ENCODE data around the gene SHISAL2A. TPM values are rescaled to one million over a fixed set of nuclear protein-coding genes. Genes with fewer than 3 reads are reported as not detected.

The SHISAL2A gene
- total RNA-seq, 1 donor from 2014 or later = not detected

DNA sequence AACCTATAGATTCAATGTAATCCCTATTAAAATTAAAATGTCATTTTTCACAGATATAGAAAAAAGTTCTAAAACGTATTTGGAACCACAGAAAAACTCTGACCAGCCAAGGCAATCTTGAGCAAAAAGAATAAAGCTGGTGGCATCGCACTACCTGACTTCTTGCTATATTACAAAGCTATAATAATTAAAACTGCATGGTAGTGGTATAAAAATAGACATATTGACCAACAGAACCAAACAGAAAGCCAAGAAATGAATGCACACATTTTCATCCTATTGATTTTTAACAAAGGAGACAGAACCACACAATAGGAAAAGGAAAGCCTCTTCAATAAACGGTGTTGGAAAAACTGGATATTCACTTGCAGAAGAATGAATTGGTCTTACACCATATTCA is 9.2 kb upstream of the SHISAL2A start:
- TF ChIP-seq, protein P1, sequence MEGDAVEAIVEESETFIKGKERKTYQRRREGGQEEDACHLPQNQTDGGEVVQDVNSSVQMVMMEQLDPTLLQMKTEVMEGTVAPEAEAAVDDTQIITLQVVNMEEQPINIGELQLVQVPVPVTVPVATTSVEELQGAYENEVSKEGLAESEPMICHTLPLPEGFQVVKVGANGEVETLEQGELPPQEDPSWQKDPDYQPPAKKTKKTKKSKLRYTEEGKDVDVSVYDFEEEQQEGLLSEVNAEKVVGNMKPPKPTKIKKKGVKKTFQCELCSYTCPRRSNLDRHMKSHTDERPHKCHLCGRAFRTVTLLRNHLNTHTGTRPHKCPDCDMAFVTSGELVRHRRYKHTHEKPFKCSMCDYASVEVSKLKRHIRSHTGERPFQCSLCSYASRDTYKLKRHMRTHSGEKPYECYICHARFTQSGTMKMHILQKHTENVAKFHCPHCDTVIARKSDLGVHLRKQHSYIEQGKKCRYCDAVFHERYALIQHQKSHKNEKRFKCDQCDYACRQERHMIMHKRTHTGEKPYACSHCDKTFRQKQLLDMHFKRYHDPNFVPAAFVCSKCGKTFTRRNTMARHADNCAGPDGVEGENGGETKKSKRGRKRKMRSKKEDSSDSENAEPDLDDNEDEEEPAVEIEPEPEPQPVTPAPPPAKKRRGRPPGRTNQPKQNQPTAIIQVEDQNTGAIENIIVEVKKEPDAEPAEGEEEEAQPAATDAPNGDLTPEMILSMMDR (IDR thresholded peaks at IDR 0.05; ENCODE audit: insufficient read depth, low read length, severe bottlenecking) = no peak
- FAIRE-seq (no peak), DNase-seq (ENCODE audit: low read depth) (no peak)
- Histone ChIP-seq H3K27me3 (ENCODE audit: control insufficient read depth, insufficient read depth, low read length) (no peaks in the 10 kb centered on the region), H3K4me3 (ENCODE audit: low read depth, low read length) (no peak overlapping the region), H3K36me3 (ENCODE audit: control insufficient read depth, insufficient read depth, low read length) (no peaks in the 10 kb centered on the region)

DNA sequence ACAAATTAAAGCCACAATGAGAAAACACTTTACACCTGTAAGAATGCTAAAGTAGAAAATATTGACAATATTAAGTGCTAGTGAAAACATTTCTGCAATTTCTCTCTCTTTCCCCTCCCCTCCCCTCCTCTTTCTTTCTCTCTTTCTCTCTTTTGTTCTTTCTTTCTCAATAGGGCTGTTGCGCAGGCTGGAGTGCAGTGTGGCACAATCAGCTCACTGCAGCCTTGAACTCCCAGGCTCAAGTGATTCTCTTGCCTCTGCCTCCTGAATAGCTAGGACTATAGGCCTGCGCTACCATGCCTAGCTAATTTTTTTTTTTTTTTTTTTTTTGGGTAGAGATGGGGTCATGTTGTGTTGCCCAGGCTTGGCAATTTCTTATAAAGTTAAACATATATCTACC is 5.9 kb upstream of the SHISAL2A start:
- Histone ChIP-seq H3K36me3 (ENCODE audit: control insufficient read depth, insufficient read depth, low read length) (no peaks in the 10 kb centered on the region), H3K4me3 (ENCODE audit: low read depth, low read length) (no peak overlapping the region), H3K27me3 (ENCODE audit: control insufficient read depth, insufficient read depth, low read length) (no peaks in the 10 kb centered on the region)
- FAIRE-seq = no peak
- DNase-seq (ENCODE audit: low read depth) = no peak
- TF ChIP-seq, protein P1 (IDR thresholded peaks at IDR 0.05; ENCODE audit: insufficient read depth, low read length, severe bottlenecking) = no peak

DNA sequence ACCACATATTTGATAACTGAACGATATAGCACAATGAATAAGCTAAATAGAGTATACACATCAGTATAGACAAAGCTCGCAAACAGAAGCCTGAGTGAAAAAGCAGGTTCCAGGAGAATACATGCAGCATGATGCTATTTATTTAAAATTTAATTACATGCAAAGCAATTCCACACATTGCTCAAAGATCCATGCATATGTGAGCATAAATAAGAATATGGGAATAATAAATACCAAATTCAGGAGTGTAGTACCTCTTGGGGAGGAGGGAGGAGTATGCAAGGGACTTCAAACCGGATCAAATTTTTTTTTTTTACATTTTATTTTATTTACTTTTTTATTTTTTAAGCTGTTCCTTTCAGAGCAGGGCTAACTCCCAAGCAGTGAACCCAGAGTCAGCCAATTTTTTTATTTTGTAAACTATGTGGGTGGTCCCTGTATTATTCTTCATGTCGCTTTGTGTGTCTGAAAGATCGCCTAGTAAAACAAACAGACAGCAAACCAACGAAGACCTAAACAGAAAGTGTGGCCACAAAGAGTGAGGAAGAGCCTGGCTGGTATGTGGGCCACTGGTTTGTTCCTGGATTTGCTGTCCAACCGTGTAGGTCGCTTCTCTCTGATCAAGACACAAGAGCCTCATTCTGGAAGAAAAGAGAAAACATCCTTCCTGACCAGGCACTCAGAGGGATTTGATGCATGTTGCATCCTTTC is 4.2 kb upstream of the SHISAL2A start:
- DNase-seq (ENCODE audit: low read depth) (no peak), FAIRE-seq (no peak)
- Histone ChIP-seq H3K4me3 (ENCODE audit: low read depth, low read length) (no peak overlapping the region), H3K36me3 (ENCODE audit: control insufficient read depth, insufficient read depth, low read length) (no peaks in the 10 kb centered on the region), H3K27me3 (ENCODE audit: control insufficient read depth, insufficient read depth, low read length) (no peaks in the 10 kb centered on the region)
- TF ChIP-seq, protein P1 (IDR thresholded peaks at IDR 0.05; ENCODE audit: insufficient read depth, low read length, severe bottlenecking) = no peak

GRCh38 chr1:52629325-52629643 is 3.7 kb upstream of the SHISAL2A start:
- Histone ChIP-seq H3K4me3 (ENCODE audit: low read depth, low read length) (no peak overlapping the region), H3K27me3 (ENCODE audit: control insufficient read depth, insufficient read depth, low read length) (no peaks in the 10 kb centered on the region), H3K36me3 (ENCODE audit: control insufficient read depth, insufficient read depth, low read length) (no peaks in the 10 kb centered on the region)
- FAIRE-seq (peak; percentile 13), DNase-seq (ENCODE audit: low read depth) (no peak)
- TF ChIP-seq, protein P1 (IDR thresholded peaks at IDR 0.05; ENCODE audit: insufficient read depth, low read length, severe bottlenecking) = no peak

DNA sequence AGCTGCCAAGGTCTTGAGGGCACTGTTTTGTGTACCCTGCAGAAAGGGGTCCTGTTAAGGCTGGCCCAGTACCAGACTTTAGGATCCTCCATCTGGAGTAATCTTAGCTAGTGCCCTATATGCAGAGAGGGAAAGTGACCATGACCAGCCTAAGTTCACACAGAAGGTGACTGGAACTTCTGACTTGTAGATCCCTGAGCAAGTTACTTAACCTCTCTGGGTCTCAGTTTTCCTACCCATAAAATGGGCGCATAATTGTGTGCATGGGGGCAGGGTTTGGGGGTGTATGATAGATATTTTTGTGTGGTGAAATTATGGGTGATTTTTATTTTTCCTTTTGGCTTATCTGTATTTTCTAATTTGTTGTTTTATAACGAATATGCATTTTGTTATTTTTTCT is 3.3 kb upstream of the SHISAL2A start:
- TF ChIP-seq, protein P1 (IDR thresholded peaks at IDR 0.05; ENCODE audit: insufficient read depth, low read length, severe bottlenecking) = no peak
- Histone ChIP-seq H3K27me3 (ENCODE audit: control insufficient read depth, insufficient read depth, low read length) (no peaks in the 10 kb centered on the region), H3K36me3 (ENCODE audit: control insufficient read depth, insufficient read depth, low read length) (no peaks in the 10 kb centered on the region), H3K4me3 (ENCODE audit: low read depth, low read length) (no peak overlapping the region)
- DNase-seq (ENCODE audit: low read depth) = no peak
- no peak for FAIRE-seq

DNA sequence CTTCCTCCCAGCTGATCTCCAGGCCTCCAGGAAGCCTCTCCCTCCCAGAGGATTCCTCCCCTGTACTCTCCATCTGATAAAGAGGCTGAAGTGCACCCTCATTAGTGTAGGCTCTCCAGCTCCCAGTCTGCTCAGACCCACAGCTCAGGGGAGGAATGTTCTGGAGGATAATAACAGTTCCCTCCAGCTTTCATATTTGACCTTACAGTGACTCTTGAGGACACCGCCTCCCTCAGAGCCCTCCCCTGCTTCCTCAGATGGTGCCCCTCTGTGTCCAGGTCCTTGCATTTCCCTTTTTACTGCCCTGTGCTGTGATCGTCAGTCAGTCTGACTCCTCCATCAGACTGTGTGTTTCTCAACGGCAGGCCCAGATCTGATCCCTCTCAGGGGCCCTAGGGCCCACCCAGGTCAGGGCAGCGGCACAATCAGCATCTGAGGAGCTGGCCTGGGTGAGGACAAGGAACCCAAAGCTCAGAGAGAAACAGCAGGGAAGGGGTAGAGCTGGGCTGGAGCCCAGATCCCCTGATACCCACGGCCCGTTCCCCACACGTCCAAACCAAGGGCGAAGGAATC is 1.1 kb upstream of the SHISAL2A start:
- no peak overlapping the region for H3K4me3 ChIP-seq (ENCODE audit: low read depth, low read length)
- H3K27me3 ChIP-seq (ENCODE audit: control insufficient read depth, insufficient read depth, low read length) = no peaks in the 10 kb centered on the region
- DNase-seq (ENCODE audit: low read depth) = no peak
- no peaks in the 10 kb centered on the region for H3K36me3 ChIP-seq (ENCODE audit: control insufficient read depth, insufficient read depth, low read length)
- no peak for FAIRE-seq
- TF ChIP-seq, protein P1 (IDR thresholded peaks at IDR 0.05; ENCODE audit: insufficient read depth, low read length, severe bottlenecking) = no peak

All from bronchial epithelial cell (primary cell).